Adipose tissue (tissue), 3 donors: ENCODE measurements around the gene TTC17. TPM values are rescaled to one million over a fixed set of nuclear protein-coding genes. Genes with fewer than 3 reads are reported as not detected.
"Not testable (repeated sequence)": the region's sequence is repeated elsewhere in the genome, so short reads cannot be mapped to it uniquely, and the experiment has no call there.

Source experiments
- H3K27ac ChIP-seq: one replicate; pipeline ENCODE4 v1.5.1; 2013; ENCODE audit warnings: low read depth, low read length
- WGBS, 3 donors: extraction: QIAGEN DNeasy Blood & Tissue Kit; methylation state at CpG; one replicate each; pipeline ENCODE4 v1.1.7; 2013; 5-methylcytosine and 5-hydroxymethylcytosine counted together
- polyA plus RNA-seq, 3 donors: library from polyadenylated mRNA; stranded (reverse); fragments of 200-250 nt; gene quantifications; one replicate each; pipeline ENCODE4 v1.2.3, GENCODE V29; 2013
- donor health status: healthy with polysubstance abuse.
- donor health status: Bipolar disorder and iron deficiency.
- donor health status: healthy.

The TTC17 gene
- polyA plus RNA-seq, 3 donors: 24.0 to 36.9 (median 32.0) TPM

- 85 to 97% (median 94%) methylated on average over 3 of the region's 3 CpGs for WGBS, 3 donors
- H3K27ac ChIP-seq: no peak overlapping the region
Observed at GRCh38 chr11:43378897-43379296, 20.2 kb downstream of the TTC17 start.

GRCh38 chr11:43381802-43382201, 23.1 kb downstream of the TTC17 start:
- no peak overlapping the region for H3K27ac ChIP-seq
- 59 to 75% (median 71%) methylated on average over 2 of the region's 2 CpGs for WGBS, 3 donors

- H3K27ac ChIP-seq: no peak overlapping the region
- WGBS, 3 donors: 71 to 92% (median 85%) methylated on average over 1 of the region's 1 CpG
Observed at GRCh38 chr11:43382614-43383013, 23.9 kb downstream of the TTC17 start.

GRCh38 chr11:43384393-43384792, 25.7 kb downstream of the TTC17 start:
- no peak overlapping the region for H3K27ac ChIP-seq
- 84 to 99% (median 98%) methylated on average over 5 of the region's 5 CpGs for WGBS, 3 donors

GRCh38 chr11:43392713-43393112, 34.0 kb downstream of the TTC17 start:
- H3K27ac ChIP-seq: no peak overlapping the region
- WGBS, 3 donors: 90 to 95% (median 94%) methylated on average over 5 of the region's 5 CpGs

GRCh38 chr11:43393765-43394355, 35.1 kb downstream of the TTC17 start:
- H3K27ac ChIP-seq: no peak overlapping the region
- 60 to 76% (median 72%) methylated on average over 2 of the region's 2 CpGs for WGBS, 3 donors

GRCh38 chr11:43396617-43397016, 37.9 kb downstream of the TTC17 start:
- WGBS, 3 donors: 76 to 91% (median 86%) methylated on average over 3 of the region's 3 CpGs
- no peak overlapping the region for H3K27ac ChIP-seq

- WGBS, 3 donors: 89 to 94% (median 94%) methylated on average over 3 of the region's 3 CpGs
Observed at GRCh38 chr11:43397251-43397650, 38.5 kb downstream of the TTC17 start.

GRCh38 chr11:43399983-43400630, 41.4 kb downstream of the TTC17 start:
- 74 to 98% (median 94%) methylated on average over 2 of the region's 2 CpGs for WGBS, 3 donors
- no peak overlapping the region for H3K27ac ChIP-seq

More at GRCh38 chr11:43397251-43397650, 38.5 kb downstream of the TTC17 start:
- no peak overlapping the region for H3K27ac ChIP-seq

GRCh38 chr11:43401252-43401651, 42.5 kb downstream of the TTC17 start:
- 87 to 97% (median 95%) methylated on average over 6 of the region's 6 CpGs for WGBS, 3 donors
- no peak overlapping the region for H3K27ac ChIP-seq

GRCh38 chr11:43401811-43402210, 43.1 kb downstream of the TTC17 start:
- not testable (repeated sequence) for H3K27ac ChIP-seq
- 93 to 98% (median 97%) methylated on average over 4 of the region's 4 CpGs for WGBS, 3 donors

GRCh38 chr11:43403357-43404231, 44.9 kb downstream of the TTC17 start:
- H3K27ac ChIP-seq: no peak overlapping the region
- WGBS, 3 donors: 89 to 93% (median 89%) methylated on average over 8 of the region's 8 CpGs

GRCh38 chr11:43404406-43404805, 45.7 kb downstream of the TTC17 start:
- WGBS, 3 donors: 95 to 97% (median 96%) methylated on average over 3 of the region's 3 CpGs
- H3K27ac ChIP-seq: no peak overlapping the region

GRCh38 chr11:43404836-43405479, 46.2 kb downstream of the TTC17 start:
- no peak overlapping the region for H3K27ac ChIP-seq
- 97 to 99% (median 98%) methylated on average over 3 of the region's 3 CpGs for WGBS, 3 donors

- WGBS, 3 donors: 41 to 98% (median 86%) methylated on average over 2 of the region's 2 CpGs
- no peak overlapping the region for H3K27ac ChIP-seq
Observed at GRCh38 chr11:43408277-43408676, 49.6 kb downstream of the TTC17 start.

GRCh38 chr11:43410394-43410793, 51.7 kb downstream of the TTC17 start:
- H3K27ac ChIP-seq: no peak overlapping the region
- 39 to 80% (median 71%) methylated on average over 5 of the region's 5 CpGs for WGBS, 3 donors

- no peak overlapping the region for H3K27ac ChIP-seq
- WGBS, 3 donors: 81 to 93% (median 82%) methylated on average over 2 of the region's 2 CpGs
Observed at GRCh38 chr11:43418197-43418596, 59.5 kb downstream of the TTC17 start.

GRCh38 chr11:43419460-43419859, 60.7 kb downstream of the TTC17 start:
- H3K27ac ChIP-seq: no peak overlapping the region

GRCh38 chr11:43427971-43428370, 69.3 kb downstream of the TTC17 start:
- H3K27ac ChIP-seq: no peak overlapping the region
- WGBS, 3 donors: 78 to 86% (median 83%) methylated on average over 1 of the region's 1 CpG
